Measurements from ENCODE around the gene SMTNL1.

Gene SMTNL1

GRCh38 chr11:57536947-57537619, at the start of gene SMTNL1:
SMTNL1 (plus strand) TSS chr11:57537595; CDS start chr11:57542643, 5,048 bp downstream.
- DNase-seq (ENCODE audit: low read depth in 1 of 2, low spot score in 1 of 2) = no peak

GRCh38 chr11:57487920-57488659, 49.3 kb upstream of the SMTNL1 start:
- DNase-seq (ENCODE audit: low read depth in 1 of 2, low spot score in 1 of 2) = no peak

GRCh38 chr11:57490456-57491248, 46.7 kb upstream of the SMTNL1 start:
- no peak for DNase-seq (ENCODE audit: low read depth in 1 of 2, low spot score in 1 of 2)

DNA sequence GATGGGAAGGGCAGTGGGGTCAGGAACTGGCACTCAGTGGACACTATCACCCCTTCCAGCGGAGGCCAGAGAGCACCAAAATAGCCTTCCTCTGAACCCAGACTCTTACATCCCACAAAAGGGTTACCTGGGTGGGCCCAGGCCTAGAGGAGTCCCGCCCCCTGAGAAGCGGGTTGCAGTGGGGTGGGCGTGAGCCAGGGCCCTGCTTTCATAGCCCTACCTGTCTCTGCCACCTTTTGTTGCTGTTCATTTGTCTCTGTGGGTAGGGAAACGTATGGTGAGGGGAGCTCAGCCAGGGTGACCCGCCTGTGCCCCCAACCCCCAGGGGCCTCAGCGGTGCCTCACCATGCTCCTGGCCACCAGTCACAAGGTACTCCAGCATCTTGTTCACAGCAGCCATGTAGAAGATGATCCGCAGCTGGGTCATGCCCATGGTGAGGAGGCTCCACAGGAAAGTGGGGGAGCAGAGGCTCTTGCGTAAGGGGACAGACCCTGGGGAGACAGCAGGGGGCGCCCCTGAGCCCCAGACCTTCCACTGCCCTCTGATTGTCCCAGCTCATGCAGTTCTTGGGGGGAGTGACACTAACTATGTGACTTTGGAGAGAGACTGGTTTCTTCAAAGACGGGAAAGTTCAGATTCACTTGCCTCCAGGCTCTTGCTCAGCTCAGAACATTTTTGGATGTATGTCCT, 45.9 kb upstream of the SMTNL1 start:
- no peak for DNase-seq (ENCODE audit: low read depth in 1 of 2, low spot score in 1 of 2)

GRCh38 chr11:57493507-57494503, 43.6 kb upstream of the SMTNL1 start:
- DNase-seq (ENCODE audit: low read depth in 1 of 2, low spot score in 1 of 2) = peak; percentile 61 to 69

GRCh38 chr11:57496109-57496820, 41.1 kb upstream of the SMTNL1 start:
- no peak for DNase-seq (ENCODE audit: low read depth in 1 of 2, low spot score in 1 of 2)

- DNase-seq (ENCODE audit: low read depth in 1 of 2, low spot score in 1 of 2) = no peak
Observed at GRCh38 chr11:57497303-57498247, 39.8 kb upstream of the SMTNL1 start.

DNA sequence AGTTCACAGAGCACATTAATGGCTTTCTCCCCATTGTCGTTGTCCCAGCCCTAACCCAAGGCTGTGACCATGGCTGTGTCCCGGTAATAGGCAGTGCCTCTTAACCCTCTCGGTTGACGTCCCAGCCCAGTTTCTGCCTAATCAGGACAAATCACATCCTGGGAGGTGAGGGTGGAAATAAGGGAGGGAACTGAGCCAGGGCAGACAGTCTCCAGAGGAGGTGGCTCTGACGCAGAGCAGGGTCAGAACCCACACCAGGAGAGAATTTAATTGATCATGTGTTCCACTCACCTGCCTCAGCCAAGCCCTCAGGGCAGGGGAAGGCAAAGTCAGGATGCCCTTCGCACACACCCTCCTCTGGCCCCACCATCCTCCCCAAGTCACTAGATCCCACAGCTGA, 38.9 kb upstream of the SMTNL1 start:
- DNase-seq (ENCODE audit: low read depth in 1 of 2, low spot score in 1 of 2) = no peak

DNA sequence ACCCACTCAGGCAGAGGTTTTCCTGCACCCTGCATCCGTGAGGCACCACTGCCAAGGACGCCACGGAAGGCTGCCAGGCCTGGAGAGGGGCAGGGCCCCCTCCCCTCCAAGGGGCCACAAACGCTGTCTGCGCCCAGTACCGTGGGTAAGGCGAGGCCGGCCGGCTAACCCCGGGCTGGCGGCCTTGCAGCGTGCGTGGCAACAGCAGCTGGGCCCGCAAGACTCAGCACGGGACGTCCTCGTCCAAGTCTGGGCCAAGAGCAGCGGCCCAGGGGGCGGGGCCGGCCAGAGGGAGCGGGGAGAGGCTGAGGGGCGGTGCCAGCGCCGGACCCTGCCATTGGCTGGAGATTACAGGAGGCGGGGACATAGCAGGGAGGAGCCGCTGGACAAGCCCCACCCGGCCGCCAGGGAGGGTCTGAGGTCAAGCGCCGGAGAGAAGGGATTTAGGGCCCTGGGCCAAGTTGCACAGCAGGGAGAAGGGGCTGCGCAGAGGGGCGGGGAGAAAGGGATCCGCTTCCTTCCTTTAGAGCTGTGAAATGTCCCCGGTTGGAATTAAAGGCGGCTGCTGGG, 37.9 kb upstream of the SMTNL1 start:
- DNase-seq (ENCODE audit: low read depth in 1 of 2, low spot score in 1 of 2) = no peak

- no peak for DNase-seq (ENCODE audit: low read depth in 1 of 2, low spot score in 1 of 2)
Observed at GRCh38 chr11:57499983-57500461, 37.4 kb upstream of the SMTNL1 start.

GRCh38 chr11:57500515-57500914, 36.9 kb upstream of the SMTNL1 start:
- no peak for DNase-seq (ENCODE audit: low read depth in 1 of 2, low spot score in 1 of 2)

- DNase-seq (ENCODE audit: low read depth in 1 of 2, low spot score in 1 of 2) = no peak
Observed at GRCh38 chr11:57500926-57501325, 36.5 kb upstream of the SMTNL1 start.

DNA sequence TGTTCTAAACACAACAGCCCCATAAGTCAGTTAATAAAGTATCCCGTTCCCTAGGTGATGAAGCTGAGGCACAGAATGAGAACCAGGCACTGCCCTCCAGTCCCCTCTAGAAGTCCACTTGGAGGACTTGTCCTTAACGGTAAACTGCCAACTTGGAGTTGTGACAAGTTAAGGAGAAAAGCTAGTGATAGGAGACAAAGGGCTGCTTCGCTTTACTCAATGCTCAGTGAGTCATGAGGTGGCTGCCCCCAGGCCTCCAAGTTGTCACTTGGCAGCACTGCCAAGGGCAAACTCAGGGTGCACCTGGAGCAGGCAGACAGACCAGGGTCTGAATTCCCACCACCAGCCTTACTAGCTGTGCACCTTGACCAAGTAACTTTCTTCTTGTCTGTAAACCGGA, 35.4 kb upstream of the SMTNL1 start:
- no peak for DNase-seq (ENCODE audit: low read depth in 1 of 2, low spot score in 1 of 2)

- DNase-seq (ENCODE audit: low read depth in 1 of 2, low spot score in 1 of 2) = no peak
Observed at GRCh38 chr11:57502376-57502775, 35.0 kb upstream of the SMTNL1 start.

DNA sequence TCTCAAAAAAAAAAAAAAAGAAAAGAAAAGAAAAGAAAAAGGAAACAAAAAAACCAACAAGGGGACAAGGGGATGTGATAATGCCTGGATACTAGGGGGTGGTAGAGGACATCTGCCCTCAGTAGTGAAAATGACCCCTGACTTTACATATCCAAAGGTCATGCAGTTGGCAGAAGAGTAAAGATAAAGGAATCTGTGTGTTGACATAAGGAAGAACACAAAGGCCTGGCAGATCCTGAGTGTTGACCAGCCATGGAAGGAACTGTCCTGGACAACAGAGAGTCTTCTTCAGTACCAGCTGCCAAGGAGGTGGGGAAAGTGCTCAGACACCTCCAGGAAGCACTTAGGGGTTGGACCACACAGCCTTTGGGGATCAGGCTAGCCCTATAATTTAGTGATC, 34.5 kb upstream of the SMTNL1 start:
- DNase-seq (ENCODE audit: low read depth in 1 of 2, low spot score in 1 of 2) = no peak

- DNase-seq (ENCODE audit: low read depth in 1 of 2, low spot score in 1 of 2) = no peak
Observed at GRCh38 chr11:57504511-57504910, 32.9 kb upstream of the SMTNL1 start.

DNA sequence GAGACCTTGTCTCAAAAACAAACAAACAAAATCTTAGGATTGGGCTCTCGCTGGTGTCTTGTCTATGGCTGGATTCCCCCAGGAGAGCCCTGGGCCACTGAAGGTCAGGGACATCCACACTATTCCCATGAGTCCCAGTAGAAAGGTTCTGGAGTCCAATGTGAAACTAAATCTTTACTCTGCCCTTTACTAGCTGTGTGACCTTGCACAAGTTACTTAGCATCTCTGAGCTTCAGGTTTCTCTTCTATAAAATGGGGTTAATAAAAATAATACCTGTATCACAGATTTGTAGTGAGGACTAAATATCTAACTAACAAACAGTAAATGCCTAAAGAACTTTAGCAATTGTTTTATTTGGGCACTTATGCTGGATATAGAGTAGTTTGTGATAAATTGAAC, 30.9 kb upstream of the SMTNL1 start:
- DNase-seq (ENCODE audit: low read depth in 1 of 2, low spot score in 1 of 2) = no peak

Measured in activated T-helper 1 cell treated with anti-CD3 and anti-CD28 coated beads, Interleukin-2, amount 50 U/mL, for 16 hours (primary cell).